Lung (tissue), 12 donors: ENCODE data around the gene PTPRN2. TPM values are rescaled to one million over a fixed set of nuclear protein-coding genes. Genes with fewer than 3 reads are reported as not detected.

ENCODE experiments used
- ATAC-seq: fragments of 200-7000 bp; cut with Tn5 transposase; one replicate; pipeline ENCODE4 v1.9.1; 2020; ENCODE audit warnings: moderate number of reproducible peaks; ENCODE audit not compliant: insufficient read depth, low FRiP score
- DNase-seq, 3 donors: peaks; one replicate each; pipeline ENCODE4 v3.0.0-alpha.2; 2013 to 2017
- H3K27ac ChIP-seq, 2 donors: one replicate each; pipeline ENCODE4 v1.5.1; 2013; ENCODE audit warnings: mild to moderate bottlenecking in 2 of 2, moderate library complexity in 2 of 2, control low read depth in 1 of 2, inconsistent platforms in 1 of 2, low read depth in 1 of 2, low read length in 1 of 2
- H3K27me3 ChIP-seq, 3 donors: one replicate each; pipeline ENCODE4 v1.5.1; 2013; ENCODE audit warnings: low read length in 2 of 3; ENCODE audit not compliant: control insufficient read depth in 3 of 3, insufficient read depth in 3 of 3
- H3K36me3 ChIP-seq, 4 donors: one replicate each; pipeline ENCODE4 v1.5.1; 2013; ENCODE audit warnings: low read length in 4 of 4, mild to moderate bottlenecking in 1 of 4, moderate library complexity in 1 of 4; ENCODE audit not compliant: control insufficient read depth in 4 of 4, insufficient read depth in 4 of 4
- H3K4me1 ChIP-seq, 5 donors: one replicate each; pipeline ENCODE4 v1.5.1; 2013; ENCODE audit warnings: low read length in 5 of 5, mild to moderate bottlenecking in 2 of 5, moderate library complexity in 1 of 5; ENCODE audit not compliant: control insufficient read depth in 5 of 5, insufficient read depth in 5 of 5
- H3K4me3 ChIP-seq: one replicate; pipeline ENCODE4 v1.5.1; 2013; ENCODE audit warnings: mild to moderate bottlenecking, control low read depth, moderate library complexity
- H3K9ac ChIP-seq, 2 donors: one replicate each; pipeline ENCODE4 v1.5.1; 2013; ENCODE audit warnings: low read length in 2 of 2, control low read depth in 1 of 2; ENCODE audit not compliant: insufficient read depth in 1 of 2
- H3K9me3 ChIP-seq, 4 donors: one replicate each; pipeline ENCODE4 v1.5.1; 2013; ENCODE audit warnings: low read length in 3 of 4, mild to moderate bottlenecking in 1 of 4, moderate library complexity in 1 of 4; ENCODE audit not compliant: control insufficient read depth in 4 of 4, insufficient read depth in 3 of 4
- WGBS, 2 donors: extraction: QIAGEN DNeasy Blood & Tissue Kit; methylation state at CpG; one replicate each; pipeline ENCODE4 v1.1.7; 2013; 5-methylcytosine and 5-hydroxymethylcytosine counted together
- polyA plus RNA-seq, 2 donors: library from polyadenylated mRNA; stranded (reverse); fragments of 200-250 nt; gene quantifications; one replicate each; pipeline ENCODE4 v1.2.1, GENCODE V29; 2013
- total RNA-seq, 2 donors: library from RNA; depleted of rRNA in 1 of 2; stranded (reverse); fragments of >200 nt in 1 of 2; gene quantifications; one replicate each; pipeline ENCODE4 v1.2.1, GENCODE V29; 2014 to 2021
- TF ChIP-seq, protein P1 (sequence below): IDR thresholded peaks from 2 replicates; pipeline ENCODE4 v1.5.1; 2012; ENCODE audit warnings: mild to moderate bottlenecking; ENCODE audit errors: control extremely low read depth, extremely low read depth
- donor health status: control.
- donor health status: control.
- donor health status: Bipolar disorder and iron deficiency.
- donor health status: healthy.
- donor health status: DM: yes; HTN: yes; CAD: no.

Gene PTPRN2
- total and polyA plus RNA-seq, 4 donors = 2.1 to 7.4 (median 4.4) TPM

DNA sequence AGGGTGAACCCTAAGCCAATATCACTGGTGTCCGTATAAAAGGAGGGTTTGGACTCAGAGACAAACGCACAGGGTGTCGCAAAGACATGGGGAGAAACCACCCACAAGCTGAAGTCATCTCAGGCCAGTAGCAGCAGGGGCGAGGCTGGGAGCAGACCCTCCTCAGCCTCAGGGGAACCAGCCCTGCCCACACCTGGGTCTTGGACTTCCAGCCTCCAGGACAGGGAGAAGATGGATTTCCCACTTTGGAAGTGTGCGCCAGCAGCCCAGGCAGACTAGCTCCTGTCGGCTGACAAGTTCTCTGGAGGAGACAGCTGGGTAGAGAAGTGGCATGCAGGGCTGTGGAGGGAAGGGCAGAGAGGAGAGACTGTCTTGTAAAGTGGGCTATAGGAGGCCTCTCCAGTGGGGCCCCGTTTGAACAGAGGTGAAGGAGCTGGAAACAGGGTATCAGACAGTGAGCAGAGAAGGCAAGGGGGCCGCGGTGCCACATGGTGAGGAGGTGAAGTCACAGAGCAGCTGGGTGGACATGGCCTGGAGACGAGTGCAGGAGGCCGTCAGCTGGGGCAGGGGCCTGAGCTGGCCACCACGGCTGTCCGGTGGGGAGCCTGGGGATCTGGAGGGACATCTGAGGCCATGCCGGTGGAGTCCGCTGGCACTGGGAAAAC is 475.6 kb downstream of the PTPRN2 start:
- H3K36me3 ChIP-seq = no peaks in the 10 kb centered on the region
- TF ChIP-seq, protein P1, sequence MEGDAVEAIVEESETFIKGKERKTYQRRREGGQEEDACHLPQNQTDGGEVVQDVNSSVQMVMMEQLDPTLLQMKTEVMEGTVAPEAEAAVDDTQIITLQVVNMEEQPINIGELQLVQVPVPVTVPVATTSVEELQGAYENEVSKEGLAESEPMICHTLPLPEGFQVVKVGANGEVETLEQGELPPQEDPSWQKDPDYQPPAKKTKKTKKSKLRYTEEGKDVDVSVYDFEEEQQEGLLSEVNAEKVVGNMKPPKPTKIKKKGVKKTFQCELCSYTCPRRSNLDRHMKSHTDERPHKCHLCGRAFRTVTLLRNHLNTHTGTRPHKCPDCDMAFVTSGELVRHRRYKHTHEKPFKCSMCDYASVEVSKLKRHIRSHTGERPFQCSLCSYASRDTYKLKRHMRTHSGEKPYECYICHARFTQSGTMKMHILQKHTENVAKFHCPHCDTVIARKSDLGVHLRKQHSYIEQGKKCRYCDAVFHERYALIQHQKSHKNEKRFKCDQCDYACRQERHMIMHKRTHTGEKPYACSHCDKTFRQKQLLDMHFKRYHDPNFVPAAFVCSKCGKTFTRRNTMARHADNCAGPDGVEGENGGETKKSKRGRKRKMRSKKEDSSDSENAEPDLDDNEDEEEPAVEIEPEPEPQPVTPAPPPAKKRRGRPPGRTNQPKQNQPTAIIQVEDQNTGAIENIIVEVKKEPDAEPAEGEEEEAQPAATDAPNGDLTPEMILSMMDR = no peak
- peaks cover 0 to 34% (median 11%) of the 10 kb centered on the region in 4 donors for H3K9me3 ChIP-seq
- DNase-seq (no peak), ATAC-seq (no peak)
- no peaks in the 10 kb centered on the region for H3K27me3 ChIP-seq
- WGBS, 2 donors = 90 to 92% methylated on average over 15 of the region's 15 CpGs
- no peaks in the 10 kb centered on the region for H3K4me1 ChIP-seq
- no peak overlapping the region for H3K9ac ChIP-seq
- no peak overlapping the region for H3K4me3 ChIP-seq
- H3K27ac ChIP-seq = no peak overlapping the region

DNA sequence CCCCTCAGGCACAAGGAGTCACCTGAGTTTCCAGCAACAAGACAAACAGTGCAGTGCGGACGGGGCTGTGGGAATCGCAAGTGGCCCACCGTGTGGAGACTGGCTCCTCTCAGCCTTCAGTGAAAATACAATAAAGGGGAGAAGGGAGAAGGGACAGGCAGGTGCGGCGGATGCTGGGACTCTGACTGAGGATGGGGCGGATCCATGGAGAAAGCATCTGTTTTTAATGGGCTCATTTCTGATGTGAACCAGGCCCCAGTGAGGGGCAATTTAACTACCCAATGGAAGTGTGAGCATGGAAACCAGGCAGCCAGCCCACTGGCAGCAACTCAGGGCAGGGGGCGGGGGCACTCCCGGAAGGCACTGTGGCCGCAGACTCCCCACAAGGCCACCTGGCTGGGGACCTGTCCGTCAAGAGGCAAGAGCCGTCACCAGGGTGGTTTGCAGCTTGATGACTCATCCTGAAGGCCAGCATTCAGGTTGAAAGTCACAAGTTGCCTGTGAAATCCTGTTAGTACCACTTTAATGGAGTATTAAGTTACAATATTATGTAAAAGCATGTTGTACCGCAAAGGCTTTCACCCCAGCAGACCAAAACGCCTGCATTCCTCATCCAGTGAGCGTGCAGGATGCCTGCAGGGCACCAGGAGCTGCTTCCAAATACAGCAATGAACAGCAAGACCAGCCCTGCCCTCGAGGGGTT is 476.4 kb downstream of the PTPRN2 start:
- Histone ChIP-seq H3K27me3 (no peaks in the 10 kb centered on the region), H3K27ac (no peak overlapping the region), H3K36me3 (no peaks in the 10 kb centered on the region), H3K9me3 (peaks cover 0 to 28% (median 9%) of the 10 kb centered on the region in 4 donors), H3K4me1 (no peaks in the 10 kb centered on the region), H3K4me3 (no peak overlapping the region), H3K9ac (no peak overlapping the region)
- WGBS, 2 donors = 70 to 84% methylated on average over 16 of the region's 16 CpGs
- TF ChIP-seq, protein P1 = no peak
- no peak for DNase-seq
- no peak for ATAC-seq

DNA sequence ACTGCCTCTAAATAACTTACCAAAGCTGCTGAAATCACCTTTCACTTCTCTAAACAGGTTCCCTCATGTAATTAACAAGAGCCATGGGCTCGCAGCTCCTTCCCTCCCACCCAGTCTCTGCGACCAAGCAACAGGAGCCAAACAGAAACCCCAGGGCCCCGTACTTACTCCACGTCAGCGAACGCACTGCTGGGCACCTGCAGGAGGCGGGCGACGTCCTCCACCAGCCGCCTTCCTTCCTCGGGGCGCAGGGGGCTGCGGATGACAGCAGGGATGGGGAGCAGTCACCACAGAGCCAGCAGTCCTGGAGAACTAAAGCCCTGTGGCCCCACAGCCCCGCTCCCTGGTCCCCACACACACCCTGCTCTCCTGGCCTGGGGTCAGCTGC is 477.0 kb downstream of the PTPRN2 start:
- Histone ChIP-seq H3K4me1 (no peaks in the 10 kb centered on the region), H3K27me3 (no peaks in the 10 kb centered on the region), H3K4me3 (no peak overlapping the region), H3K27ac (no peak overlapping the region), H3K36me3 (no peaks in the 10 kb centered on the region), H3K9me3 (peaks cover 0 to 26% (median 7%) of the 10 kb centered on the region in 4 donors), H3K9ac (no peak overlapping the region)
- WGBS, 2 donors = 90 to 93% methylated on average over 14 of the region's 14 CpGs
- TF ChIP-seq, protein P1 = no peak
- DNase-seq (no peak), ATAC-seq (no peak)
